H1 (cell line): ENCODE data around the gene CYP46A1. TPM values are rescaled to one million over a fixed set of nuclear protein-coding genes. Genes with fewer than 3 reads are reported as not detected.

Experiments
- polyA plus RNA-seq, 7 experiments: library from polyadenylated mRNA; depleted of rRNA in 3 of 7; stranded (reverse) in 5 of 7; unstranded in 2 of 7; fragments of >200 nt in 5 of 7; fragments of 200-250 nt in 2 of 7; gene quantifications; 1 replicate in 5 of 7; 2 replicates in 1 of 7; 4 replicates in 1 of 7; pipeline versions ENCODE4 v1.2.1 to v1.2.3, GENCODE V29; 2011 to 2013; ENCODE audit warnings: missing spikeins in 2 of 7, mixed read lengths in 2 of 7
- total RNA-seq: library from RNA; stranded (reverse); fragmentation: NEBNext Ultra II Directional; extraction: Animal tissue kit (Norgen Biotek cat#: 25700); gene quantifications from 2 replicates; pipeline ENCODE4 v1.2.1, GENCODE V29; 2021
- TF ChIP-seq, protein P1 (sequence below): fragments of 300-600 bp; sonication (generic); IDR thresholded peaks from 2 replicates; pipeline ENCODE4 v1.7.1; 2012; ENCODE audit warnings: low read length, moderate library complexity, mild to moderate bottlenecking, inconsistent platforms; ENCODE audit not compliant: insufficient replicate concordance
- TF ChIP-seq, protein P2 (sequence below): IDR thresholded peaks from 2 replicates; pipeline ENCODE4 v1.6.1; 2012; ENCODE audit warnings: low read length, inconsistent platforms

Gene CYP46A1
- total and polyA plus RNA-seq, 2 of the 8 experiments (the other 6 are each of a cell fraction or from before 2014, with no cell fraction given), result 0.41 to 1.3 TPM

DNA sequence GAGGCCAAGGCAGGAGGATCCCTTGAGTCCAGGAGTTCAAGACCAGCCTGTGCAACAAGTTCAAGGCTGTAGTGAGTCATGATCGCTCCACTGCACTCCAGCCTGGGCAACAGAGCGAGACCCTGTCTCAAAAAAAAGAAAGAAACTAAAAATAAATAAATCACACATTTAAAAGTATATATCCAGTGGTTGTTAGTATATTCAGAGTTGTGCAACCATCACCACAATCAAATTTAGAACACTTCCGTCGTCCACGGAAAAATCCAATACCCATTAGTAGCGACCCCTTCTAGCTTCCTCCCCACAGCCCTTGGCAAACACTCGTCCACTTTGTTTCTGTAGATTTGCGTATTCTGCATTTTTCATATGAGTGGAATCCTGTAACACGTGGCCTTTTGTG lies 64.4 kb downstream of the CYP46A1 start (continued):
- TF ChIP-seq, protein P1, sequence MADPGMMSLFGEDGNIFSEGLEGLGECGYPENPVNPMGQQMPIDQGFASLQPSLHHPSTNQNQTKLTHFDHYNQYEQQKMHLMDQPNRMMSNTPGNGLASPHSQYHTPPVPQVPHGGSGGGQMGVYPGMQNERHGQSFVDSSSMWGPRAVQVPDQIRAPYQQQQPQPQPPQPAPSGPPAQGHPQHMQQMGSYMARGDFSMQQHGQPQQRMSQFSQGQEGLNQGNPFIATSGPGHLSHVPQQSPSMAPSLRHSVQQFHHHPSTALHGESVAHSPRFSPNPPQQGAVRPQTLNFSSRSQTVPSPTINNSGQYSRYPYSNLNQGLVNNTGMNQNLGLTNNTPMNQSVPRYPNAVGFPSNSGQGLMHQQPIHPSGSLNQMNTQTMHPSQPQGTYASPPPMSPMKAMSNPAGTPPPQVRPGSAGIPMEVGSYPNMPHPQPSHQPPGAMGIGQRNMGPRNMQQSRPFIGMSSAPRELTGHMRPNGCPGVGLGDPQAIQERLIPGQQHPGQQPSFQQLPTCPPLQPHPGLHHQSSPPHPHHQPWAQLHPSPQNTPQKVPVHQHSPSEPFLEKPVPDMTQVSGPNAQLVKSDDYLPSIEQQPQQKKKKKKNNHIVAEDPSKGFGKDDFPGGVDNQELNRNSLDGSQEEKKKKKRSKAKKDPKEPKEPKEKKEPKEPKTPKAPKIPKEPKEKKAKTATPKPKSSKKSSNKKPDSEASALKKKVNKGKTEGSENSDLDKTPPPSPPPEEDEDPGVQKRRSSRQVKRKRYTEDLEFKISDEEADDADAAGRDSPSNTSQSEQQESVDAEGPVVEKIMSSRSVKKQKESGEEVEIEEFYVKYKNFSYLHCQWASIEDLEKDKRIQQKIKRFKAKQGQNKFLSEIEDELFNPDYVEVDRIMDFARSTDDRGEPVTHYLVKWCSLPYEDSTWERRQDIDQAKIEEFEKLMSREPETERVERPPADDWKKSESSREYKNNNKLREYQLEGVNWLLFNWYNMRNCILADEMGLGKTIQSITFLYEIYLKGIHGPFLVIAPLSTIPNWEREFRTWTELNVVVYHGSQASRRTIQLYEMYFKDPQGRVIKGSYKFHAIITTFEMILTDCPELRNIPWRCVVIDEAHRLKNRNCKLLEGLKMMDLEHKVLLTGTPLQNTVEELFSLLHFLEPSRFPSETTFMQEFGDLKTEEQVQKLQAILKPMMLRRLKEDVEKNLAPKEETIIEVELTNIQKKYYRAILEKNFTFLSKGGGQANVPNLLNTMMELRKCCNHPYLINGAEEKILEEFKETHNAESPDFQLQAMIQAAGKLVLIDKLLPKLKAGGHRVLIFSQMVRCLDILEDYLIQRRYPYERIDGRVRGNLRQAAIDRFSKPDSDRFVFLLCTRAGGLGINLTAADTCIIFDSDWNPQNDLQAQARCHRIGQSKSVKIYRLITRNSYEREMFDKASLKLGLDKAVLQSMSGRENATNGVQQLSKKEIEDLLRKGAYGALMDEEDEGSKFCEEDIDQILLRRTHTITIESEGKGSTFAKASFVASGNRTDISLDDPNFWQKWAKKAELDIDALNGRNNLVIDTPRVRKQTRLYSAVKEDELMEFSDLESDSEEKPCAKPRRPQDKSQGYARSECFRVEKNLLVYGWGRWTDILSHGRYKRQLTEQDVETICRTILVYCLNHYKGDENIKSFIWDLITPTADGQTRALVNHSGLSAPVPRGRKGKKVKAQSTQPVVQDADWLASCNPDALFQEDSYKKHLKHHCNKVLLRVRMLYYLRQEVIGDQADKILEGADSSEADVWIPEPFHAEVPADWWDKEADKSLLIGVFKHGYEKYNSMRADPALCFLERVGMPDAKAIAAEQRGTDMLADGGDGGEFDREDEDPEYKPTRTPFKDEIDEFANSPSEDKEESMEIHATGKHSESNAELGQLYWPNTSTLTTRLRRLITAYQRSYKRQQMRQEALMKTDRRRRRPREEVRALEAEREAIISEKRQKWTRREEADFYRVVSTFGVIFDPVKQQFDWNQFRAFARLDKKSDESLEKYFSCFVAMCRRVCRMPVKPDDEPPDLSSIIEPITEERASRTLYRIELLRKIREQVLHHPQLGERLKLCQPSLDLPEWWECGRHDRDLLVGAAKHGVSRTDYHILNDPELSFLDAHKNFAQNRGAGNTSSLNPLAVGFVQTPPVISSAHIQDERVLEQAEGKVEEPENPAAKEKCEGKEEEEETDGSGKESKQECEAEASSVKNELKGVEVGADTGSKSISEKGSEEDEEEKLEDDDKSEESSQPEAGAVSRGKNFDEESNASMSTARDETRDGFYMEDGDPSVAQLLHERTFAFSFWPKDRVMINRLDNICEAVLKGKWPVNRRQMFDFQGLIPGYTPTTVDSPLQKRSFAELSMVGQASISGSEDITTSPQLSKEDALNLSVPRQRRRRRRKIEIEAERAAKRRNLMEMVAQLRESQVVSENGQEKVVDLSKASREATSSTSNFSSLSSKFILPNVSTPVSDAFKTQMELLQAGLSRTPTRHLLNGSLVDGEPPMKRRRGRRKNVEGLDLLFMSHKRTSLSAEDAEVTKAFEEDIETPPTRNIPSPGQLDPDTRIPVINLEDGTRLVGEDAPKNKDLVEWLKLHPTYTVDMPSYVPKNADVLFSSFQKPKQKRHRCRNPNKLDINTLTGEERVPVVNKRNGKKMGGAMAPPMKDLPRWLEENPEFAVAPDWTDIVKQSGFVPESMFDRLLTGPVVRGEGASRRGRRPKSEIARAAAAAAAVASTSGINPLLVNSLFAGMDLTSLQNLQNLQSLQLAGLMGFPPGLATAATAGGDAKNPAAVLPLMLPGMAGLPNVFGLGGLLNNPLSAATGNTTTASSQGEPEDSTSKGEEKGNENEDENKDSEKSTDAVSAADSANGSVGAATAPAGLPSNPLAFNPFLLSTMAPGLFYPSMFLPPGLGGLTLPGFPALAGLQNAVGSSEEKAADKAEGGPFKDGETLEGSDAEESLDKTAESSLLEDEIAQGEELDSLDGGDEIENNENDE, result no peak
- TF ChIP-seq, protein P2, sequence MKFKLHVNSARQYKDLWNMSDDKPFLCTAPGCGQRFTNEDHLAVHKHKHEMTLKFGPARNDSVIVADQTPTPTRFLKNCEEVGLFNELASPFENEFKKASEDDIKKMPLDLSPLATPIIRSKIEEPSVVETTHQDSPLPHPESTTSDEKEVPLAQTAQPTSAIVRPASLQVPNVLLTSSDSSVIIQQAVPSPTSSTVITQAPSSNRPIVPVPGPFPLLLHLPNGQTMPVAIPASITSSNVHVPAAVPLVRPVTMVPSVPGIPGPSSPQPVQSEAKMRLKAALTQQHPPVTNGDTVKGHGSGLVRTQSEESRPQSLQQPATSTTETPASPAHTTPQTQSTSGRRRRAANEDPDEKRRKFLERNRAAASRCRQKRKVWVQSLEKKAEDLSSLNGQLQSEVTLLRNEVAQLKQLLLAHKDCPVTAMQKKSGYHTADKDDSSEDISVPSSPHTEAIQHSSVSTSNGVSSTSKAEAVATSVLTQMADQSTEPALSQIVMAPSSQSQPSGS, result no peak
